ENCODE results near the gene NPPC.

NPPC gene

GRCh38 chr2:231926180-231926741 is at the start of gene NPPC:
TSS of gene NPPC (minus strand) at chr2:231926396. CDS start at chr2:231926249, 147 bp downstream.
- peaks cover 19% of the 10 kb centered on the region for H3K4me1 ChIP-seq (ENCODE audit: control insufficient read depth, insufficient read depth, low read length)
- H3K9ac ChIP-seq (ENCODE audit: low read length), result peak within 1 kb of the TSS; percentile 35
- H3K27me3 ChIP-seq (ENCODE audit: control insufficient read depth, insufficient read depth, low read length), result peaks cover 85% of the 10 kb centered on the region
- H3K4me3 ChIP-seq (ENCODE audit: low read depth, low read length), result peak within 1 kb of the TSS; percentile 76
- no peak within 1 kb of the TSS for H3K27ac ChIP-seq (ENCODE audit: low read depth, low read length)
- no peaks in the 10 kb centered on the region for H3K36me3 ChIP-seq (ENCODE audit: control insufficient read depth, insufficient read depth, low read length)
- no peaks in the 10 kb centered on the region for H3K9me3 ChIP-seq (ENCODE audit: control insufficient read depth, insufficient read depth, low read depth, low read length)

DNA sequence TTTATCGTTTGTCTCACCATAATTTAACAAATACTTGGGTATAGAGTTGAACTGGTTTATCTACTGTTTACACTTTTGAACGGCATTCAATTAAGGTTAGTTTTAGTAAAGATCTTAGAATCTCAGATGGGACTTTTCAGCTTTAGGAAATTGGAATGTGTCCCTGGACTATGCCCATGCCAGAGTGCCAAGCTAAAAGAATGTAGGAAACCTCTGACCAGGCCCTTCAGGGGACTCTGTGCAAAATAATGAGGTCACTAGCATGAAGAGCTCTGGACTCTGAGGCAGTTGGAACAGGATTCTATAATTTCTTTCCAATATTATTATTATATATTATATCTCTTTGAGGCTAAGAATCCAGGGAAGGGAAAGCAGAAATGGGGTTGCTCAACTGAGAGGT is 48.8 kb upstream of the NPPC start:
- H3K27ac ChIP-seq (ENCODE audit: low read depth, low read length), result no peak overlapping the region
- no peak overlapping the region for H3K4me3 ChIP-seq (ENCODE audit: low read depth, low read length)
- no peaks in the 10 kb centered on the region for H3K27me3 ChIP-seq (ENCODE audit: control insufficient read depth, insufficient read depth, low read length)
- H3K4me1 ChIP-seq (ENCODE audit: control insufficient read depth, insufficient read depth, low read length), result no peaks in the 10 kb centered on the region
- H3K9me3 ChIP-seq (ENCODE audit: control insufficient read depth, insufficient read depth, low read depth, low read length), result no peaks in the 10 kb centered on the region
- no peak overlapping the region for H3K9ac ChIP-seq (ENCODE audit: low read length)
- no peaks in the 10 kb centered on the region for H3K36me3 ChIP-seq (ENCODE audit: control insufficient read depth, insufficient read depth, low read length)

DNA sequence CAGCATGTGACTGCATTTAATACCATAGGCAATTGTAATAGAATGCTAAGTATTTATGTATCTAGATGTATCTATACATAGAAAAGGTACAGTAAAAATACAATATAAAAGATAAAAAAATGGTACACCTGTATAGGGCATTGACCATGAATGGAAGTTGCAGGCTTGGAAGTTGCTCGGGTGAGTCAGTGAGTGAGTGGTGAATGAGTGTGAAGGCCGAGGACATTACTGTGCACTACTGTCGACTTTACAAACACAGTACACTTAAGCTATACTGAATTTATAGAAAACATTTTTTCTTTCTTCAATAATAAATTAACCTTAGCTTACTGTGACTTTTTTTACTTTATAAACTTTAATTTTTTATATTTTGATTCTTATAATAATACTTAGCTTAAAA is 44.3 kb upstream of the NPPC start:
- no peak overlapping the region for H3K9ac ChIP-seq (ENCODE audit: low read length)
- H3K27ac ChIP-seq (ENCODE audit: low read depth, low read length), result no peak overlapping the region
- peaks cover 8% of the 10 kb centered on the region for H3K9me3 ChIP-seq (ENCODE audit: control insufficient read depth, insufficient read depth, low read depth, low read length)
- no peak overlapping the region for H3K4me3 ChIP-seq (ENCODE audit: low read depth, low read length)
- H3K4me1 ChIP-seq (ENCODE audit: control insufficient read depth, insufficient read depth, low read length), result no peaks in the 10 kb centered on the region
- no peaks in the 10 kb centered on the region for H3K27me3 ChIP-seq (ENCODE audit: control insufficient read depth, insufficient read depth, low read length)
- H3K36me3 ChIP-seq (ENCODE audit: control insufficient read depth, insufficient read depth, low read length), result no peaks in the 10 kb centered on the region

GRCh38 chr2:231968820-231969219 is 42.6 kb upstream of the NPPC start:
- H3K36me3 ChIP-seq (ENCODE audit: control insufficient read depth, insufficient read depth, low read length), result no peaks in the 10 kb centered on the region
- no peak overlapping the region for H3K9ac ChIP-seq (ENCODE audit: low read length)
- peaks cover 8% of the 10 kb centered on the region for H3K9me3 ChIP-seq (ENCODE audit: control insufficient read depth, insufficient read depth, low read depth, low read length)
- H3K4me1 ChIP-seq (ENCODE audit: control insufficient read depth, insufficient read depth, low read length), result no peaks in the 10 kb centered on the region
- no peak overlapping the region for H3K4me3 ChIP-seq (ENCODE audit: low read depth, low read length)
- H3K27ac ChIP-seq (ENCODE audit: low read depth, low read length), result no peak overlapping the region
- H3K27me3 ChIP-seq (ENCODE audit: control insufficient read depth, insufficient read depth, low read length), result no peaks in the 10 kb centered on the region

DNA sequence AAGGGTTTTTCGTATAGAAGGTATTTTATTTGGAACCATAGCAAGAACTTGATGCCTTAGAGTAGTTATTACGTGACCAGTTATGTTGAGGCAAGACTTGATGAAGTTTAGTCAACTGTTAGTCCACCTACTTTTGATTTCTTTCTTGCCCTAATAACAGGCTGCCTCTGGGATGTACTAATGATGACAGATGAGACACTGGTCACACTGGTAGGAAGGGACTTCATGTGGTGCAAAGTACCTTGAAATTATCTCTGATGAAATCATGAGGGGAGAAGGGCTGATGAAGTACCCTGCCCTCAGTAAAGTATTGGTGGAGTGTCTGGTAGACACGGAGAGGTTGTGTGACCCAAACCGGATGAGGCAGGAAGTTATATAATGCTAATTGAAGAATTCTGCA is 40.7 kb upstream of the NPPC start:
- H3K4me3 ChIP-seq (ENCODE audit: low read depth, low read length), result no peak overlapping the region
- no peak overlapping the region for H3K27ac ChIP-seq (ENCODE audit: low read depth, low read length)
- H3K9ac ChIP-seq (ENCODE audit: low read length), result no peak overlapping the region

GRCh38 chr2:231965102-231965501 is 38.9 kb upstream of the NPPC start:
- Histone ChIP-seq H3K27me3 (ENCODE audit: control insufficient read depth, insufficient read depth, low read length) (no peaks in the 10 kb centered on the region), H3K9me3 (ENCODE audit: control insufficient read depth, insufficient read depth, low read depth, low read length) (peaks cover 11% of the 10 kb centered on the region), H3K4me1 (ENCODE audit: control insufficient read depth, insufficient read depth, low read length) (0 out of 2 replicates have a peak, but pooled peaks cover 6% of the 10 kb centered on the region), H3K36me3 (ENCODE audit: control insufficient read depth, insufficient read depth, low read length) (no peaks in the 10 kb centered on the region), H3K27ac (ENCODE audit: low read depth, low read length) (no peak overlapping the region), H3K9ac (ENCODE audit: low read length) (no peak overlapping the region), H3K4me3 (ENCODE audit: low read depth, low read length) (no peak overlapping the region)

More for the DNA sequence above, 40.7 kb upstream of the NPPC start:
- Histone ChIP-seq H3K27me3 (ENCODE audit: control insufficient read depth, insufficient read depth, low read length) (no peaks in the 10 kb centered on the region), H3K9me3 (ENCODE audit: control insufficient read depth, insufficient read depth, low read depth, low read length) (peaks cover 11% of the 10 kb centered on the region), H3K36me3 (ENCODE audit: control insufficient read depth, insufficient read depth, low read length) (no peaks in the 10 kb centered on the region), H3K4me1 (ENCODE audit: control insufficient read depth, insufficient read depth, low read length) (no peaks in the 10 kb centered on the region)

DNA sequence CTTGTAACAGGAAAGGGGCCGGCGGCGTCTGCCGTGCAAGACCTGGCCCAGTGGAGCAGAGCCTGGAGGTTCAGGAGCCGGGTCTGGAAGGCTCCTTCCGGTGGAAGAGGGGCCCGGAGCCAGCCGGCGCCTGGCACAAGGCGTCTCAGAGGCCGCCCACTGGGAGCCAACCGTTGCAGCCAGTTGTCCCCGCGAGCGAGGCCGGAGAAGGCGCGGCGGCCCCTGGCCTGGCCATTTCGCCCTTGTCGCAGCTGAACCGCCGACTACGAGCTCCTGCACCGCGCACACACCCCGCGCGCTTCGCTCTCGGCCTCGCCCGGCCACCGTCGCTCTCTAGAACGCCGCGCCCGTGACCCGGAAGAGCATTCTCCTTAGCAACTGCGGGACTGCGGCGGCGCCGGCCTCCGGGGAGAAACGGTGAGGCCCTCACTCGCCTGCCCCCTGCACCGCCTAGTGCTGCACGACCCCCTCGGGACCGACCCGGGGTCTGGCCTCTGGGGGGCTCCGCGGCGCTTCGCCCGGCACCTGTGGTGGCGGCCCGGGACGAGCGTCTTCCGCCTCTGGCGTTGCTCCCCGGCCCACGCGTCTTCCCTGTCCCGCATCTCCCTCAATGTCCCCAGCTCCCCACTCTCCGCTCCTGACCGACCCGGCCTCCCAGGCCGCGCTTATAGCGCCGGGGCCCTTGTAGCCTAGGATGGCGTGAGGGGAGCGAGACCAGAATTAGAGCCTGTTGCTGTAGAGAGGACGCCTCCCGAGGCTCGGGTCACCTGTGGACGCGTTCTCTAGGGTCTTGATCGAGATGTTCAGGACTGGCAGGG is 35.4 kb upstream of the NPPC start, which contains the start of gene DIS3L2:
Gene DIS3L2 (plus strand): TSS at position 365 of the 818 bp plus-strand sequence. CDS start 53,215 bp downstream, outside the sequence.
- H3K9me3 ChIP-seq (ENCODE audit: control insufficient read depth, insufficient read depth, low read depth, low read length), result peaks cover 3% of the 10 kb centered on the region; the same call in 1 of the 2 replicates
- H3K4me3 ChIP-seq (ENCODE audit: low read depth, low read length), result peak within 1 kb of the TSS; percentile 99
- H3K36me3 ChIP-seq (ENCODE audit: control insufficient read depth, insufficient read depth, low read length), result no peaks in the 10 kb centered on the region
- no peaks in the 10 kb centered on the region for H3K27me3 ChIP-seq (ENCODE audit: control insufficient read depth, insufficient read depth, low read length)
- peak within 1 kb of the TSS; percentile 92 for H3K9ac ChIP-seq (ENCODE audit: low read length)
- H3K27ac ChIP-seq (ENCODE audit: low read depth, low read length), result peak within 1 kb of the TSS; percentile 86
- H3K4me1 ChIP-seq (ENCODE audit: control insufficient read depth, insufficient read depth, low read length), result 0 out of 2 replicates have a peak, but pooled peaks cover 6% of the 10 kb centered on the region

DNA sequence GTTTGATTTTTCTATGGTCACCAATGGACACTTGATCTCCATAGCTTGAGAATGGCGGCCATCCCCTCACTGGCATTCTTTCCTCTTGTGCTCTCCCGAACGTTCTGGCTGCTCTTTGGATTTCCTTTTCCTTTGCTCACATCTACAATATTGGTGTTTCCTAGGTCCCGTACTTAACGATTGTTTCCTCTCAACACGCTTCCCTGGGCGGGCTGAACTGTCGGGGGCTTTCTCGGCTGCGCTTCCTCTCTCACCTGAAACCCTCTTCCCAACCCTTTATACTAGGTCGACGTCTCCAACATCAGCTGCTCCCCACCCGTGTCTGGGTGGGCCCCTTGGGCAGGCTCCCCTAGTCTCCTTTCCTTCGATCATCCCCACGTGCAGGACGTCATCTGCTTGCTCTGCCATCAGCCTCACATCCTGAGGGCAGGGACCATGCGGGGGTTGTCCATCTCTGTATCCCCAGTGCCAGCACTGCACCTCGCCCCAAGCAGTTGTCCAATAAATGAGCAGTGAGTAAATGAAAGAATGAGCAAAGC is 34.7 kb upstream of the NPPC start:
- Histone ChIP-seq H3K27me3 (ENCODE audit: control insufficient read depth, insufficient read depth, low read length) (no peaks in the 10 kb centered on the region), H3K4me1 (ENCODE audit: control insufficient read depth, insufficient read depth, low read length) (0 out of 2 replicates have a peak, but pooled peaks cover 6% of the 10 kb centered on the region), H3K9me3 (ENCODE audit: control insufficient read depth, insufficient read depth, low read depth, low read length) (peaks cover 3% of the 10 kb centered on the region; the same call in 1 of the 2 replicates), H3K4me3 (ENCODE audit: low read depth, low read length) (peak overlapping the region; percentile 99), H3K36me3 (ENCODE audit: control insufficient read depth, insufficient read depth, low read length) (no peaks in the 10 kb centered on the region), H3K9ac (ENCODE audit: low read length) (peak overlapping the region; percentile 92), H3K27ac (ENCODE audit: low read depth, low read length) (peak overlapping the region; percentile 86; the same call in 1 of the 2 replicates)

- no peak overlapping the region for H3K9ac ChIP-seq (ENCODE audit: low read length)
- H3K4me3 ChIP-seq (ENCODE audit: low read depth, low read length), result no peak overlapping the region
- peaks cover 3% of the 10 kb centered on the region; the same call in 1 of the 2 replicates for H3K9me3 ChIP-seq (ENCODE audit: control insufficient read depth, insufficient read depth, low read depth, low read length)
- no peaks in the 10 kb centered on the region for H3K36me3 ChIP-seq (ENCODE audit: control insufficient read depth, insufficient read depth, low read length)
- 0 out of 2 replicates have a peak, but pooled peaks cover 6% of the 10 kb centered on the region for H3K4me1 ChIP-seq (ENCODE audit: control insufficient read depth, insufficient read depth, low read length)
- no peaks in the 10 kb centered on the region for H3K27me3 ChIP-seq (ENCODE audit: control insufficient read depth, insufficient read depth, low read length)
- no peak overlapping the region for H3K27ac ChIP-seq (ENCODE audit: low read depth, low read length)
Measured at GRCh38 chr2:231957913-231958763, 31.9 kb upstream of the NPPC start.

DNA sequence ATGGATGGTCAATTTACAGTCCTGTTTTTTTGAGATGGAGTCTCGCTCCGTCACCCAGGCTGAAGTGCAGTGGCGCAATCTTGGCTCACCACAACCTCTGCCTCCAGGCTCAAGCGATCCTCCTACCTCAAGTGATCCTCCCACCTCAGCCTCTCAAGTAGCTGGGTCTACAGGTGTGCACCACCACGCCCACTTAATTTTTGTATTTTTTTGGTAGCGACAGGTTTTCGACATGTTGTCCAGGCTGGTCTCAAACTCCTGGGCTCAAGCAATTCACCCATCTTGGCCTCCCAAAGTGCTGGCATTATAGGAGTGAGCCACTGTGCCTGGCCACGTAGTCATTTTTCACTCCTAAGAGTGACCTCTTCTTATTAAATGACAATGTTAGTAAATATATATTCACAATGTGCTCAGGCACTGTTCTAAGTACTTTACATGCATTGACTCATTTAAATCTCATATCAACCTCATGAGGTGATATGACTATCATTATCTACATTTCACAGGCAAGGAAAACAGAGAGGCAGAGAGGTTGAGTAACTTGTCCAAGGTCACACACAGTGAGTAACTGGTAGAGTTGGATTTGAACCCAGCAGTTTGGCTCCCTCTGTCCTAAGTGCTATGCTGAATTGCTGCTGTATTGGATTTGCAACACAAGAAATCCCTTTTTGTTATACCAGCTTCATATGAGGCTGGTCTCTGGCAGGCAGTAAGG is 29.7 kb upstream of the NPPC start:
- Histone ChIP-seq H3K9ac (ENCODE audit: low read length) (no peak overlapping the region), H3K4me1 (ENCODE audit: control insufficient read depth, insufficient read depth, low read length) (0 out of 2 replicates have a peak, but pooled peaks cover 4% of the 10 kb centered on the region), H3K9me3 (ENCODE audit: control insufficient read depth, insufficient read depth, low read depth, low read length) (no peaks in the 10 kb centered on the region), H3K36me3 (ENCODE audit: control insufficient read depth, insufficient read depth, low read length) (no peaks in the 10 kb centered on the region), H3K27me3 (ENCODE audit: control insufficient read depth, insufficient read depth, low read length) (no peaks in the 10 kb centered on the region), H3K4me3 (ENCODE audit: low read depth, low read length) (no peak overlapping the region), H3K27ac (ENCODE audit: low read depth, low read length) (no peak overlapping the region)
